Lower leg skin (tissue), 3 donors: ENCODE measurements around the gene CXCL8.

Experiments used
- POLR2A ChIP-seq, 2 donors: fragments of 450-650 bp; IDR thresholded peaks; one replicate each; pipeline ENCODE4 v1.6.1; 2016 to 2017; ENCODE audit warnings: antibody characterized with exemption in 2 of 2, mild to moderate bottlenecking in 1 of 2, moderate library complexity in 1 of 2
- TF ChIP-seq, protein P1 (sequence below), 3 donors: fragments of 450-650 bp; IDR thresholded peaks; one replicate each; pipeline ENCODE4 v1.5.1; 2016; ENCODE audit warnings: antibody characterized with exemption in 3 of 3, mild to moderate bottlenecking in 3 of 3, moderate library complexity in 2 of 3

GRCh38 chr4:73705056-73705432, 35.3 kb upstream of the CXCL8 start:
- TF ChIP-seq, protein P1, sequence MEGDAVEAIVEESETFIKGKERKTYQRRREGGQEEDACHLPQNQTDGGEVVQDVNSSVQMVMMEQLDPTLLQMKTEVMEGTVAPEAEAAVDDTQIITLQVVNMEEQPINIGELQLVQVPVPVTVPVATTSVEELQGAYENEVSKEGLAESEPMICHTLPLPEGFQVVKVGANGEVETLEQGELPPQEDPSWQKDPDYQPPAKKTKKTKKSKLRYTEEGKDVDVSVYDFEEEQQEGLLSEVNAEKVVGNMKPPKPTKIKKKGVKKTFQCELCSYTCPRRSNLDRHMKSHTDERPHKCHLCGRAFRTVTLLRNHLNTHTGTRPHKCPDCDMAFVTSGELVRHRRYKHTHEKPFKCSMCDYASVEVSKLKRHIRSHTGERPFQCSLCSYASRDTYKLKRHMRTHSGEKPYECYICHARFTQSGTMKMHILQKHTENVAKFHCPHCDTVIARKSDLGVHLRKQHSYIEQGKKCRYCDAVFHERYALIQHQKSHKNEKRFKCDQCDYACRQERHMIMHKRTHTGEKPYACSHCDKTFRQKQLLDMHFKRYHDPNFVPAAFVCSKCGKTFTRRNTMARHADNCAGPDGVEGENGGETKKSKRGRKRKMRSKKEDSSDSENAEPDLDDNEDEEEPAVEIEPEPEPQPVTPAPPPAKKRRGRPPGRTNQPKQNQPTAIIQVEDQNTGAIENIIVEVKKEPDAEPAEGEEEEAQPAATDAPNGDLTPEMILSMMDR (IDR thresholded peaks at IDR 0.05): no peak
- no peak for TF ChIP-seq POLR2A (IDR thresholded peaks at IDR 0.05)
